ENCODE measurements around the gene TSTD1.
"Not testable (repeated sequence)": the region's sequence is repeated elsewhere in the genome, so short reads cannot be mapped to it uniquely, and the experiment has no call there.

TSTD1 gene

DNA sequence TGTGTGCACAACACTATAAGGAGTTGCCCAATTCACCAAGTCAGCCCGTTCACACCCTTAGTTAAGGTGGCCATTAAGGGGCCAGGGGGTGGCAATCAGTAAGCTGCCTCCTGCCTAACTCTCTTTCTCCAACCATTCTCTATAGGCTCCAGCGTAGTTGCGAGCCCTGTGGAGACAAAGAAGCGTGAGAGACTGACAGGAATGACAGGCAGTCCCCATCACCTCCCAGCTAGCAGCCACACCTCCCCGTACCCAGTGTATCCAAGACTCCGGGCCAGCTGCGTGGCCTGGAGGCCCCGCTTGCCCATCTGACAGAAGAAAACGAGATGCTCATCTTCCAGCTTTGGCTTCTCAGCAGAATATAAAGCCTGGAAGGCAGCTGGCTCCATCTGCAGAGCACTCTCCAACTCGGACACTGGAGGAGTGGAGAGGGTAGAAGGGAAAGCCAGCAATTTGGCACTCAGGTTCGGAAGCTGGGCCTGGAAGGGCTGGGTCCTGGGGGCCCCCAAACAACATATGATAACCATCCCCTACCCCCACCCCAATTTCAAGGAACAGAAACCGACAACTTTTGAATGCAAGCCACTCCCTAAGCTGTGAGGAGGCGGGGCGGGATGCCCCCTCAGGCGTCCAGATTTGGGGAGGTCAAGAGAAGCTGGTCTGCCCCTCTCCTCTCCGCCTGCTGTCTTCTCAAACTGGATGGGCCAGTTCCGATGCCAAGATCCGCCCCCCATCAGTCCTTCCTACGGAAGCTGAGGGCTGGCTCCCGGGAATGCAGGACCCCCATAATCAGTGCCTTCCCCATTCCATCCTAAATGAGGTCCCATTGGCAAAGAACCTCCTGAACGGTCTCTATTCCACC lies 872 bp downstream of the TSTD1 start:
- DNase-seq (ENCODE audit: low read depth), result no peak

DNA sequence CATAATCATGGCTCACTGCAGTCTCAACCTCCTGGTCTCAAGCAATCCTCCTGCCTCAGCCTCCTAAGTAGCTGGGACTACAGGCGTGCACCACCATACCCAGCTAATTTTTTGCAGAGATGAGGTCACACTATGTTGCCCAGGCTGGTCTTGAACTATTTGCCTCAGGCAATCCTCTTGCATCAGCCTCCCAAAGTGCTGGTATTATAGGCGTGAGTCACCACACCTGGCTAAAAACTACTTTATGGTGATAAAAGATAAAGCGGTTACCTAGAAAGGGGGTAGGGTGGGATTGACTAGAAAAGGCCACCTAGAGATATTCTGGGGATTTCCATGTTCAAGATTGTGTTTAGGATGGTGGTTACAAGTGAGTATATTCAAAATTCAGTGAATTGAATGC lies 5.0 kb downstream of the TSTD1 start:
- DNase-seq (ENCODE audit: low read depth), result no peak

DNA sequence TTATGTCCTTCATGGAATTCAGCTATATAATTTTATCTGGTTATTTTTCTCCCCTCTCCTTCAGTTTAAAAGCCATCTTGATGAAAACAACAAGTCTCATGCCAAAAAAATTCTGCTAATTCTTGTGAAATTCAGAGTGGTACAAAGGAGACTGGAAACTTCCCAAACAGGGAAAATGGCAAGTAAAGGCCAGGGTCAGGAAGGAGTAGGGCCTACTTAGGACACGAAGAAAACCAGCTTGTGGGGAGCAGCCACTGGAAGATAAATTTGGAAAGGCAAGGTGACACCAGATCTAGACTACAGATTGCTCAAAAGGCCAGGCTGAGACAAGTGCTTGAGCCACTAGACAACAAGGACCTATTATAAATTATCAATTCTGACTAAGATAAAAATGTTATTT lies 6.4 kb downstream of the TSTD1 start:
- DNase-seq (ENCODE audit: low read depth), result no peak

DNA sequence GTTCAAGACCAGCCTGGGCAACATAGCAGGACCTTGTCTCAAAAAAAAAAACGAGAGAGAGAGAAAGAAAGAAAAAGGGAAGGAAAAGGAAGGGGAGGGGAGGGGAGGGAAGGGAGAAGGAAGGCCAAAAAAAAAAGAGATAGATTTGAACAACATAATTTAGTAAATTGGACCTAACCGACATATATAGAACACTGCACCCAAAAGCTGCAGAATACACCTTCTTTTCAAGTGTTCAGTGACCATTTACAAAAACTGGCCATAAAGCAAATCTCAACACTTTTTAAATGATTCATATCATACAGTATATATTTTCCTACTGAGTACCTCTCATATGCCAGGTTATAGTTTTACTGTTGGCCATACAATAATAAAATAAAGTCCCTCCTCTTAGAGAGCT lies 6.9 kb downstream of the TSTD1 start:
- DNase-seq (ENCODE audit: low read depth), result no peak

DNA sequence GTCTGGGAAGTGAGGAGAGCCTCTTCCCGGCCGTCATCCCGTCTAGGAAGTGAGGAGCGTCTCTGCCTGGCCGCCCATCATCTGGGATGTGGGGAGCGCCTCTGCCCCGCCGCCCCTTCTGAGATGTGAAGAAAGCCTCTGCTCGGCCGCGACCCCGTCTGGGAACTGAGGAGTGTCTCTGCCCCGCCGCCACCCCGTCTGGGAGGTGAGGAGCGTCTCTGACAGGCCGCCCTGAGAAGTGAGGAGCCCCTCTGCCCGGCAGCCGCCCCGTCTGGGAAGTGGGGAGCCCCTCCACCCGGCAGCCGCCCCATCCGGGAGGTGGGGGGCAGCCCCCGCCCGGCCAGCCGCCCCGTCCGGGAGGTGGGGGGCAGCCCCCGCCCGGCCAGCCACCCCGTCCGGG lies 9.3 kb downstream of the TSTD1 start:
- DNase-seq (ENCODE audit: low read depth), result not testable (repeated sequence)

DNA sequence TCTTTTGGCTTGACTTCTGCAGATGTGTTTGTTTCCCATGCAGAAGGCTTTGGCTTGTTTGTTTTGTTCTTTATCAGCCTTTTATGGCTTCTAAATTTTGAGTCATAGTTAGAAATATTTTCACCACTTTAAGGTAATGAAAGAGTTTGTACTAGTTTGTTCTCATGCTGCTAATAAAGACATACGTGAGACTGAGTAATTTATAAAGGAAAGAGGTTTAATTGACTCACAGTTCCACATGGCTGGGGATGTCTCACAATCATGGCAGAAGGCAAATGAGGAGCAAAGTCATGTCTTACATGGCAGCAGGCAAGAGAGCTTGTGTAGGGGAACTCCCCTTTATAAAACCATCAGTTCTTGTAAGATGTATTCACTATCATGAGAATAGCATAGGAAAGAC lies 11.8 kb downstream of the TSTD1 start:
- DNase-seq (ENCODE audit: low read depth), result not testable (repeated sequence)

DNA sequence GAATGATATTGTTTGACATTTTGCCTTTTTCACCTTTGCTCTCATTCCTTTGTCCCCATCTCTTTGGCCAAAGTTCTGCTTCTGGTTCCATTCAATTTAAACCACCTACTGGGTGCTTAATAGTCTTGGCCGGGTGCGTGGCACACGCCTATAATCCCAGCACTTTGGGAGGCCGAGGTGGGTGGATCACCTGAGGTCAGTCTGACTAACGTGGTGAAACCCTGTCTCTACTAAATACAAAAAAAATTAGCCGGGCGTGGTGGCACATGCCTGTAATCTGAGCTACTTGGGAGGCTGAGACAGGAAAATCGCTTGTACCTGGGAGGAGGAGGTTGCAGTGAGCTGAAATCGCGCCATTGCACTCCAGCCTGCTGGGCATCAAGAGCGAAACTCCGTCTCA lies 16.3 kb downstream of the TSTD1 start:
- not testable (repeated sequence) for DNase-seq (ENCODE audit: low read depth)

DNA sequence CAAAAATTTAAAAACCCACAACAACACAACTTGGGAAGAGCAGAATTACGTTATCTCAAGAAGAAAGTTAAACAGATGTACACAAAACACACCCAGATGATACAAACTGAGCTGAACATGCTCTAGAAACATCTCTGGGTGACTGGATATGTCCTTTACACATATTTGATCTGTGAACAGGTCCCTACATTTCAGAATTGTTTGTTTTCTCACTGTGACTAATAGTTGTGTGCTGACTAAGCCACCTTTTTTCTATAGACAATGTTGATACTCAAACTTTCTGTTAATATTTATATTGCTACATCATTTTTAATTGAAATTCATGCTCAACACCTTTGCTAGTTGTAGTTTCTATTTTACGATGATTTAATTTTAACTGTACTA lies 16.8 kb downstream of the TSTD1 start:
- no peak for DNase-seq (ENCODE audit: low read depth)

DNA sequence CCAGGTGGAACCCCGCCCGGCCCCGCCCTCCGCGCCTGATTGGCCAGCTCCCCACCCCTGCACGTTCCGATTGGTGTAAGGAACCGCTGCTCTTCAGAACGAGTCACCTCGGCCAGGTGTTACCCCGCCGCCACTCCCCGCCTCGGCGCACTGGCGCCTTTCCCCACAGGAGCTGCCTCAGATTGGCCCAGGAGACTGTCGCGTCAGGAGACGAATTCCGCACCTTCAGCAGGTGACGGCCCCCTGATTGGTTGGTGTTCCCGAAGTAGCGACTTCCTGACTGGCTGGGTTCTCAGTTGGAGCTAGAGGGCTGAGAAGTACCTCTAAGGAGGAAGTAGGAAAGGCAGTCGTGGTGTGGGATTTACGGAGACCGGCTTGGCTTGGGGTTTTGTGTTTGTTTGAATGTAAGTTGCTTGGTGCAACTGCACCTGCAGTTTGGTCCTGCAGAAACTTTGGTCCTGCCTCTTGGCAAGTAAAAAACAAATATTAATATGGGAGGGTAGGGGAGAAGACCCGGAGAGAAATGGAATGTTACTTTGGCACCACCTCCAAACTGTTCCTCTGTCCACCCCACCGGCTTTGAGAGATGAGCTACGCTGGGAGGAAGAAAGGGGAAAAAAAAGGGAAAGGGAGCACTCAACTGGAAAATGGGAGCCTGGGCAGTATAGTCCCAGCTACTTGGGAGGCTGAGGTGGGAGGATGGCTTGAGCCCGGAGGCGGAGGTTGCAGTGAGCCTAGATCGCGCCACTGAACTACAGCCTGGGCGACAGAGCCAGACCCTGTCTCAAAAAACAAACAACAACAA lies 17.4 kb downstream of the TSTD1 start:
- peak; percentile 75 for DNase-seq (ENCODE audit: low read depth)

DNA sequence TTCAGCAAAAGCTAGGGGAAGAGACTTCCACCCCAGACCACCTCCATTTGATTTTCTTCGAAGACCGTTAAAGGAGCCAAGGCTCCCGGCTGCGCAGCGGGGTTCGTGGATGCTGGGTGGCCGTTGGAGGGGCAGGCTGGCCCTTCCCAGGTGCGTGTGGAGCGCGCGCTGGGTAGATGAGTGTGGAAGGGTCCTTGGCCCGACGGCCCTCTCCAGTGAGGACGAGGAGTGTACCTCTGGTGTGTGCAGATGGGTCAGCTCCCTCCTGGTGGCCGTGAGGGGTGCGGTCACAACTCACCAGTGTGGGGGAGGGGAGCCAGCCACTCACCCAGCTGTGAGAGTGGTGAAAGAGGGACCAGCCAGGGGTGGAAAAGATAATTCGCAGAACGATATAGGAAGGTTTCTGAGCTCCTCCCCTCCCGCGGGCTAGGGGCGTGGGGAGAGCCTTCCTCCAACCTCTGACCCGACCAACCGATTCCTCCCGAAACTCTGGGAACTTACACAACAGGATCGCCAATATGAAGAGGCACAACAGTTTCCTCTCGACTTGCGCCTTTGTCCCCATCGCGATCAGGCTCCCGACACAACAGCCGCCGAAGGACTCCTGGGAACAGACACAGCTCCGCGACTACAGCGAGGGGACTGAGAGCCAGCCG lies 18.1 kb downstream of the TSTD1 start, which contains the start of gene F11R:
Gene F11R, minus strand, starts transcription at position 644 of the 656 bp plus-strand sequence. Its CDS starts 79 bp downstream, at position 565.
- no peak for DNase-seq (ENCODE audit: low read depth)

DNA sequence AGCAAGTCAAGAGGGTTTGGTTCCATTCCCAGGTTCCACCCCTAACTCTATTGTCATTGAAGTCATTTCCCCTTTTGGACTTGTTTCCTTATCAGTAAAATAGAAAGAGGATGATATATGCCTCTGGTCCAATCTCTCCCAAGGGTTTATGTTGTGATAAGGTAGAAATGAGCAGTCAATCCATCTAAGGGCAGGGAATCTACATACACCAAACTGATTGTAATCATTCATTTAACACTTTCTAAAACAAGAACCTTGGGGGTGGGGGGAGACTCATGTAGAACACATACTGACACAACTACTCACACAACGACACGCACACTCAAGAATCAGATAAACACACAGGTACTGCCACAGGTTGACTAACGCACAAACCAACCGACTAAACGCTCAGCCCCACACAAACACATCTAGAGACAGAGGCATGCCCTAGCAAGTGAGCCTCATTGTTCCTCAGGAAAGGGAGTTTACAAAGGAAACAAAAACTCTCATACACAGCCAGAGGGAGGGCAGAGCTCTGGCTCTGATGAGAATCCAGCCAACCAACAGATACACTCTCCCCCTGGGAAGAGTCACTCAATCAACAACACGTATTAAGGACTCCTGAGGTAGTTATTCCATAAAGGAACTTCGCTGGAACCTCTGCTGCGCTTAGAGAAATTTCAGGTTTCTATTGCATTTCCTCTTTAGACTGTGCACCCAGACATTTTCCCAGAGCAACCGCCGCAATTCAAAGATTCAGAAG lies 18.8 kb downstream of the TSTD1 start:
- no peak for DNase-seq (ENCODE audit: low read depth)

DNA sequence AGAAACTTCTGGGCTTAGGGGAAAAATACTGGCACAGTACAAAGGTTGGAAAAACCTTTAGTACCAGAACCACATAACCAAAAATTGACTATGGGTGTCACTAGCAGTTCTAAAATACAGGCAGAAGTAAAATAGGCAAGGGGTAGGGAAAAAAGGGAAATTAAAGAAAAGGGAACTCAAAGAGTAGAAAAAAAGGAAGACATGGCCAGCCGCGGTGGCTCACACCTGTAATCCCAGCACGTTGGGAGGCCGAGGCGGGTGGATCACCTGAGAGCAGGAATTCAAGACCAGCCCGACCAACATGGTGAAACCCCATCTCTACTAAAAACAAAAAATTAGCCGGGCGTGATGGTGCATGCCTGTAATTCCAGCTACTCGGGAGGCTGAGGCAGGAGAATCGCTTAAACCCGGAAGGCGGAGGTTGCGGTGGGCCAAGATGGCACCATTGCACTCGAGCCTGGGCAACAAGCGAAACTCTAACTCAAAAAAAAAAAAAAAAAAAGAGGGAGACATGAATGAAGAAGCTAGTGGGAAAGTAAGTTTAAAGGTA lies 19.6 kb downstream of the TSTD1 start:
- DNase-seq (ENCODE audit: low read depth), result not testable (repeated sequence)

DNA sequence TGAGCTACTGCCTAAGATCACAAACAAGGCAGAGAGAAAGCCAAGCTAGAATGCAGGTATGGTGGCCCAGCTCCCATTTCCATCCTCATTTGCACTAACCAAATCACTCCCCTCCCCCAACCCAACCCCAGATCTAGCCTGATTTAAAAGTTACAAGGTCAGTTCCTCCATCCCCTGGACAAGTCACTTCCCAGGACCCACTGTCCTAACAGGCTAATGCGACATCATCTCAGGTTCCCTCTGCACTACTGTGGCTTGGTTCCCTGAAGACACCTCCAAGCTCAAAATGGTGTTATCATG lies 20.2 kb downstream of the TSTD1 start:
- no peak for DNase-seq (ENCODE audit: low read depth)

DNA sequence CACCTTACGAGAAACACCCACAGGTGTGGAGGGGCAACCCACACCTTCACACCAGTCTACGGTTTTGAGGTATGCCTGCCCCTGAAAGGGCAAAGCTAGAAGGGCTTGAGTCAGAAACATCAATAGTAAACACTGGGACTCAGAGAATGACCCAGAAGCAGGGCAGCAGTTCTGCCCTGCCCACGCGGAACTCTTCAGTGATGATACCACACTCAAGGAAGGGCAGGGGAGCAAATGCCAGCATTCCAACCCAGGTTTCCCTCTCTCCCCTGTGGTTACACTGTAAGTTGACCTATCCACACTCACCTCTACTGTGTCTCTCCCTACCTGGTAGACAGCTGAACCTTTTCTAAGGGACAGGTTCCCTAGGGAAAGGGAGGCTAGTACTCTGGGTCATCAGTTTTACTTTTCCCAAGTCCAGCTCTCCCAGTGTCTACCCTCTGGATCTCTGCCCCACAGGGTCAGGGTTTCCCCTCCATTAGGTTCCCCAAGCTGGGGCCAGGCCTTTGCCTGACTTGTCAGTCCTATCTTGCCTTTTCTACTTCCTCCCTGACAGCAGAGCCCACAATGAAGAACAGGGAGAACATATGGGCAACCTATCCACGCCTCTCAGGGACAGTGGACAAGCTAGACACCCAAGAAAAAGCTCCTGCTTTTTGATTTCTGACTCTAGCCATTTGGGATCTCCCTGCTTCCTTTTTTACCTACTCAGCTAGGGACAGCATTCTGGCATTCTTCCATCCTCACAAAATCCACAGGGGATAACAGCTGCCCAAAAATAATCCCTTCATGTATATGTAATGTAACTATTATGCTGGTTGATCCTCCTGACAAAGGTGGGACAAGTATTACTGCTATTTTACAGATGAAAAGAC lies 20.8 kb downstream of the TSTD1 start:
- no peak for DNase-seq (ENCODE audit: low read depth)

DNA sequence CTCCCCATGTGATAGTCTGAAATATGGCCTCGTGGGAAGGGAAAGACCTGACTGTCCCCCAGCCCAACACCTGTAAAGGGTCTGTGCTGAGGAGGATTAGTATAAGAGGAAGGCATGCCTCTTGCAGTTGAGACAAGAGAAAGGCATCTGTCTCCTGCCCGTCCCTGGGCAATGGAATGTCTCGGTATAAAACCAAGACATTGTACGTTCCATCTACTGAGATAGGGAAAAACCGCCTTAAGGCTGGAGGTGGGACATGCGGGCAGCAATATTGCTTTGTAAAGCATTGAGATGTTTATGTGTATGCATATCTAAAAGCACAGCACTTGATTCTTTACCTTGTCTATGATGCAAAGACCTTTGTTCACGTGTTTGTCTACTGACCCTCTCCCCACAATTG lies 21.6 kb downstream of the TSTD1 start:
- DNase-seq (ENCODE audit: low read depth), result not testable (repeated sequence)

DNA sequence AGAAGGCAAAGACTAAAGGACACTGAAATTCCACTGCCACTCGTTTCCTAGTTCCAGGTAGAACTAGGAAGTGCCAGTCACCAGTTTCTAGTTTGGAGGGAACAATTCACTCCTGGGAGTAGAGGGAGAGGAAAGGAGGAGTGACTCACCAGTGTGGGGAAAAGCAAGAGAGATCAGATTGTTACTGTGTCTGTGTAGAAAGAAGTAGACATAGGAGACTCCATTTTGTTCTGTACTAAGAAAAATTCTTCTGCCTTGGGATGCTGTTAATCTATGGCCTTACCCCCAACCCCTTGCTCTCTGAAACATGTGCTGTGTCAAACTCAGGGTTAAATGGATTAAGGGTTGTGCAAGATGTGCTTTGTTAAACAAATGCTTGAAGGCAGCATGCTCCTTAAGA lies 22.1 kb downstream of the TSTD1 start:
- not testable (repeated sequence) for DNase-seq (ENCODE audit: low read depth)

DNA sequence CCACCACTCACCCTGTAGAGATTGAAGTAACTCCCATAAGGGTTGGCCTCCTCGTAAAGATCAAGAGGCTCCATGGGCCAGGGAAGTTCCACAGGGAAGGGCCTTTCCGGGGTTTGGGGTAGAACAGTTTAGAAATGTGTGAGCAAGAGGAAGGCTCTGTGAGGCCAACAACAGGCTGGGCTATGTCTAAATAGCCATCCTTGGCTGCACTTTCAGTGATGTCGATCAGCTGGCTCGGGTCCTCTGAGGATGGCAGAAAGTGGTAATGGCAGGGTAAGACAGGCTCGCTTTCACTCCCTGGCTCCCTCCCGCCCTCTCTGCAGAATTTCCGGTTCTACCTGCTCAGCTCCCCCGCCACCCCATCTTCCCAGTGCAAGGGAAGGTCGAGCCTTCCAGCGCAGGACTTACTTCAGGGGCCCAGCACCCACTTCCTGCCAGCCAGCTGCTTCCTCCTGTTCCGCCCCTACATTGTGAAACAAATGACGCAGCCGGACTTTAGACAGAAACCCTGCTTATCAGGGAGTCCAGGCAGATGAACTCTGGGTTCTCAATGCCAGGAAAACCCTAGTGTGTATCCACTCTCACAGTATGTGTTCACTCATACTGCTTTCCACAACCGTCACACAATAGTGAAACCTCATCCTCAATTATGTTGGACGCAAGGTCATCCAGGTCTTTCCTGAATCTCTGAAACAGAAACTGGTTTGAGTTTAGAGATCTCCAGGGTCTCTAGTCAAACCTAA lies 25.1 kb downstream of the TSTD1 start:
- peak; percentile 26 for DNase-seq (ENCODE audit: low read depth)

DNA sequence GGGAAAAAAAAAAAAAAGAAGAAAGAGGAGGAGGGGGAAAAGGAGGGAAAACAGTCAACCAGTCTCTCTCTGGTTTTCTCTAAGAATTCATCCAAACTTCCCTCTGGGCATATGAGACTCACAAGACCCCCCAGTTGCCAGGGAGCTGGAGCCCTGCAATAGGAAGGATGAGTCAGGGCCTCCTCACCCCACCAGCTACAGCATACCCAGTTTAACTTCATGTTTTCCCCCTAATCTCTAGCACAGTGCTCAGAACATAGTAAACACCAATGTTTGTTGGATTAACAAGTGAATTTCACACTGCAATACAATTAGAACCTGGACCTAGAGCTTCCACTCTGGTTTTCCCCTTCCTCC lies 25.7 kb downstream of the TSTD1 start:
- no peak for DNase-seq (ENCODE audit: low read depth)

DNA sequence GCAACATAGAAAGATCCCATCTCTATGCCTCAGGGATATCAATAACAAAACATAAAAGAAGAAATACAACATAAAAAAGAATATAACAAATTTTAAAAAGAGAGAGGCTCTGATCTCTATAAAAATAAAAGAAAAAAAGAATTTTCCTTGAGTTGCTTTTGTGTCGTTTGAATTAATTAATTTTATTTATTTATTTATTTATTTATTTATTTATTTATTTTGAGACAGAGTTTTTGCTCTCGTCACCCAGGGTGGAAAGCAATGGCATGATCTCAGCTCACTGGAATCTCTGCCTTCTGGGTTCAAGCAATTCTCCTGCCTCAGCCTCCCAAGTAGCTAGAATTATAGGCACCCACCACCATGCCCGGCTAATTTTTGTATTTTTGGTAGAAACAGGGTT lies 26.3 kb downstream of the TSTD1 start:
- DNase-seq (ENCODE audit: low read depth), result no peak

DNA sequence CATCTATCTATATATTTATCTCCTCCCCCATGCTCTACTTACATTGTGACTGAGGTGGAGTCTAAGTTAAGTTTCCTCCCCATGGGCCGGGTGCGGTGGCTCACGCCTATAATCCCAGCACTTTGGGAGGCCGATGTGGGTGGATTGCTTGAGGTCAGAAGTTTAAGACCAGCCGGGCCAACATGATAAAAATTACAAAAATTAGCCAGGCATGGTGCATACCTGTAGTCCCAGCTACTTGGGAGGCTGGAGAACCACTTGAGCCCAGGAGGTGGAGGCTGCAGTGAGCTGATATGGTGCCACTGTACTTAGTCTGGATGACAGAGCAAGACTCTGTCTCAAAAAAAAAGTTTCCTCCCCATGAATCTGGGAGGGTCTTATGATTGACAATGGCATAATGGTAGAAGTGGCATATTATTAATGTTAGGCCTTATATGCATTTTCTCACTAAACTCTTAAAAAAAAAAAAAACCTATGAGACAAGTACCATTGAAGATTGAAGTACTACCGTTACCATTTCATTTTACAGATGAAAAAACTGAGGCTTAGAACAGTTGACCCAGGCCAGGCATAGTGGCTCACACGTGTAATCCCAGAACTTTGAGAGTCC lies 29.1 kb downstream of the TSTD1 start:
- DNase-seq (ENCODE audit: low read depth), result no peak

Measured in stimulated activated CD8-positive, alpha-beta memory T cell treated with anti-CD3 and anti-CD28 coated beads, Interleukin-12 subunit alpha, Interleukin-12 subunit beta, amount 100 ng/mL, for 1 hour (primary cell).